Measurements from ENCODE around the gene RBMY1B.
"Not testable (repeated sequence)": the region's sequence is repeated elsewhere in the genome, so short reads cannot be mapped to it uniquely, and the experiment has no call there.

The RBMY1B gene

DNA sequence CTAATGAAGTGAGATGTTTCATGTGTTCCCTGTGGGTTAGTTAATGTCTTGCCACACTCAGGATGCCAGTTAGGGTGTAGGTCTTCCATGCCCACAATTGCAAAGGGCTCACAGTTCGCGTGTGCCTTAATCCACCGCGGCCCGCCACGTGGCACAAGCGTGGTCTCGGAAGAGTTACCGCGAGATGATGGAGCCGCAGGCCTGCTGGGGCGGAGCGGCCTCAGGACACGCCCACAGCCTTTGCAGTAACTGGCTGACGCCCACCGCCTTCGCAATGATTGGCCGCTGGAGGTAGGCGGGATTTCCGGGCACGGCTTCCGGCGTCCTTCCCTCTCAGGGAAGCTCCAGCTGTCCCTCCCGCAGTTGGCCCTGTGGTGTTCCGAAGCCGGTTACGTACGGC, at the start of gene RBMY1B:
Gene RBMY1B (plus strand): TSS at position 301 of the 400 bp plus-strand sequence. CDS start 2,013 bp downstream, outside the sequence.
- DNase-seq: not testable (repeated sequence)

DNA sequence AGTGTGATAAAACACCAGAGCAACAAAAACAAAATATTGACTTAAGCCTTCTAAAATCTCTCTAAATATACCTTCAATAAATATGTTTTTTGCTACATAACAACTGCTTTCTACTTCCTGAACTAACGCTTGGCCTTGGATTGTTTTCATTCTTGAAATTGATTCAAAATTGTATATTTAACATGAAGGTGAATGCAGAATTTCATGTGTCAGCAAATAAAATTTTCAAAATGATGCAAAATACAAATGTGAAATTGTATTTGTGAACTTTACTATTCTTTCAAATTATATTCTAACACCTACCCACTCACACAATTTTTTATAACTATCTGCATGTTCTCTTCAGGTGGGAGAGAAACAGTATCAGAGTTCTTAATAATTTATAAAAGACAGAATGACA, 48.2 kb upstream of the RBMY1B start:
- not testable (repeated sequence) for DNase-seq

DNA sequence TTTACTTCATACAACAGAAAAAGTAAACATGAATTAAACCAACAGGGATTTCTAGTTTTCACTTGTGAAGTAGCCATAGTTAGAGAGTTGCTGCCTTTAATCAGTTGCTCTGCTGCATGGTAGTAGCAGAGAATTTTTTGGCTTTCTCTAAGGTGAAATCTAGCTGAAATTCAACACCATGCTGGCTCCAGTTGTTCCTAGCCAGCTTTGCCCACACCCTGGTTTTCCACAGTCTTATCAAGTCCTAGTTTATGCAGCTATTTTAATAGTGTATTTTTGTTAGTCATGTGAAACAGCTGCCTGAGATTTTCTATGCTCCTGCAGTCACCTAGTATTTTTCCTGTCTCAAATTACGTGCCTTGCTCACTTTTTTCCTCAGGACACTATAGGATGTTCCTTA, 28.2 kb upstream of the RBMY1B start:
- no peak for DNase-seq

DNA sequence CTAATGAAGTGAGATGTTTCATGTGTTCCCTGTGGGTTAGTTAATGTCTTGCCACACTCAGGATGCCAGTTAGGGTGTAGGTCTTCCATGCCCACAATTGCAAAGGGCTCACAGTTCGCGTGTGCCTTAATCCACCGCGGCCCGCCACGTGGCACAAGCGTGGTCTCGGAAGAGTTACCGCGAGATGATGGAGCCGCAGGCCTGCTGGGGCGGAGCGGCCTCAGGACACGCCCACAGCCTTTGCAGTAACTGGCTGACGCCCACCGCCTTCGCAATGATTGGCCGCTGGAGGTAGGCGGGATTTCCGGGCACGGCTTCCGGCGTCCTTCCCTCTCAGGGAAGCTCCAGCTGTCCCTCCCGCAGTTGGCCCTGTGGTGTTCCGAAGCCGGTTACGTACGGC, 23.4 kb downstream of the RBMY1B start, which contains the start of gene RBMY1A1:
Gene RBMY1A1 (plus strand): TSS at position 301 of the 400 bp plus-strand sequence. CDS start 2,013 bp downstream, outside the sequence.
- DNase-seq: not testable (repeated sequence)

DNA sequence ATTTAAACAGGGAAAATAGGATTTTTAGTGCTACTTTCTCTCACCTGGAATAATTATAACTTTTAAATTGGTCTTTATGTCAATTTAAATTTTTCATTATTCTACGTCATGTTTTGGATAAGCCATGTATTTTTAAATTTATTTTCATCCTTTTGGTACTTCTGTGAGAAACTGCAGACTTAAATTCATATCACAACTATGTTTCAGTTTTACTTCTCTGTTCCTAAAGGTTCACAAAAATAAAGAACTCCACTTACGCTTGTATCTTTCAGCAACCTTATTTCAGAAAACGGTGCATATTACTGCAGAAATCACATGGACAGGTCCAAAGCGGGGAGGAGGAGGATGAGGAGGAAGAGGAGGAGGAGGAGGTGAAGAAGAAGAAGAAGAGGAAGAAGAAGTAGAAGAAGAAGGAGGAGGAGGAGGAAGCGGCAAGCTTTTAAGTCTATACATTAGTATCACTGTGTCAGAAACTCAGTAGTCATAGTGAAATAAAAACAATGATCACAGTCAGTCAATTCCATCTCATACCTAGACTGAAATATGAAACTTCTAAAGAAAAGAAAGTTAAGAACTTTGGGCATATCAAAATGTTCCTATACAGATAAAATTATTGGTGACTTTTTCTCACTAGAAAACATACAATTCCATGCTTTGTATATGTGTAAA, 48.3 kb downstream of the RBMY1B start:
- DNase-seq: not testable (repeated sequence)

Data from fibroblast of upper back skin (primary cell).